GM11168 (cell line): ENCODE measurements around the gene ITPR2.
"Not testable (repeated sequence)": the region's sequence is repeated elsewhere in the genome, so short reads cannot be mapped to it uniquely, and the experiment has no call there.

Source experiments
- in situ Hi-C: fragments of 300-500 bp; cut with MboI; formaldehyde crosslinking; loops from one replicate; pipeline ENCODE4 v1.12.0; 2022; ENCODE audit warnings: low sequenced_read_pairs; ENCODE audit not compliant: unreplicated experiment

Gene ITPR2

GRCh38 chr12:26851031-26851809 is 18.2 kb upstream of the ITPR2 start:
- in situ Hi-C loops, result no loop called here

DNA sequence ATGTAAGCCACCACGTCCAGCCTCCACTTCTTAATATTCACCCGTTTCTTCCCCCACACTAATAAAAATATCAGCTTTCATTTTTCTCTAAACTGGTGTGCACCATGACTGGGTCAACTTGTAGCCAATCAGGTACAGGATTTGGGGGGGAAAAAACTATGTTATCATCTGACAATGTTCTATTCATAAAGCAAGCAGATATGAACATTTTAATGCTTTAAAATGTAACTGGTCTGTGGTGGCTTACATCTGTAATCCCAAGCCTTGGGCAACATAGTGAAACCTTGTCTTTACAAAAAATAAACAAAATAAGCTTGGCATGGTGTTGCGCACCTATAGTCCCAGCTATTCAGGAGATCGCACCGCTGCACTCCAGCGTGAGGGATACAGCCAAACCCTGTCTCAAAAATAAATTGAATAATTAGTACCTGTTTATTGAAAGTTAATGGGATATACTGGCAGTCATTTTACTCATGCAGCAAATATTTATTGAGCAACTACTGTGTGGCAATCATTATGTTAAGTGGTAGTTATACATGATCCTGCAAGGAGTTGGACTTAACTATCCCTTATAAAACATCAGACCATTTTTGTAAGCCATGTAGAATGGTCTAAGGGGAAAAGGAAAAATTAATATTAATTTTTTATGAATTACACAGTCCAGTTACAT is 15.3 kb upstream of the ITPR2 start:
- in situ Hi-C loops, result no loop called here

- in situ Hi-C loops, result no loop called here
Observed at GRCh38 chr12:26847431-26847830, 14.4 kb upstream of the ITPR2 start.

- in situ Hi-C loops, result no loop called here
Observed at GRCh38 chr12:26846416-26846815, 13.4 kb upstream of the ITPR2 start.

DNA sequence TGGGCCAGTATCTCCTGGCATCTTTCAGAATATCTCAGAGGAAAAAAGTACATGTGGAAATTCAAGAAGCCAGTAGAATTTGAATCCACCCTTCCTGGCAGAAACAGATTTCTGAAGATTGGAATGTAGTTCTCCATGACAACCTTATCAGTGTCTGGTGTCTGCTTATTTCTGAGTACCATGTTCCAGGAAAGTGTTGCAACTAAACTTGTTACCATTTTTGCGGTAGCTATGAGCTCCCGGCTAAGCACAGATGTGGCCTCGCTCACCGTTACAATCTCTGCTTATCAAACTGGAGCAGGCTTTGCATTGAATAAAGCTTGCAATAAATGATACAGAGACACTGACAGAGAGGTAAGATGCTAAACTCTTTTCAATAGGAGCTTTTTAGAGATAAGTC is 13.0 kb upstream of the ITPR2 start:
- in situ Hi-C loops, result no loop called here

DNA sequence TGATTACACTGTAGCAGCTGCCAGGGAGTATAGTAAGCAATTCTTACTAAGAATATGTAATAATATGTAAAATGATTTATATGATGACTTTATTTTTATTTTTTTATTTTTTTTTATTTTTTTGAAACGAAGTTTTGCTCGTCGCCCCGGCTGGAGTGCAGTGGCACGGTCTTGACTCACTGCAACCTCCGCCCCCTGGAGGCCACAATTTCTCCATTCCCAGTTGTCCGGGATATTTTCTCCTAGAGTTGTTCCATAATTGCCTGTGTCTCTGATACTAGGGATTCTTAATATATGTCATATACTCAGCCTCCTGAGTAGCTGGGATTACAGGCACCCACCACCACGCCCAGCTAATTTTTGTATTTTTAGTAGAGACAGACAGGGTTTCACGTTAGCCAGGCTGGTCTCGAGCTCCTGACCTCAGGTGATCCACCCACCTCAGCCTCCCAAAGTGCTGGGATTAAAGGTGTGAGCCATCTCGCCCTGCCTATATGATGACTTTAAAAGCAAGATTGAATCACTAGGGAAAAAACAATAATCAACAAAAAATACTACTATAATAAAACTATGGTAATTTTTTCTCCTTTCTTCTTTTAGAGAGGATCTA is 12.2 kb upstream of the ITPR2 start:
- in situ Hi-C loops, result no loop called here

GRCh38 chr12:26843311-26843710 is 10.3 kb upstream of the ITPR2 start:
- in situ Hi-C loops, result no loop called here

DNA sequence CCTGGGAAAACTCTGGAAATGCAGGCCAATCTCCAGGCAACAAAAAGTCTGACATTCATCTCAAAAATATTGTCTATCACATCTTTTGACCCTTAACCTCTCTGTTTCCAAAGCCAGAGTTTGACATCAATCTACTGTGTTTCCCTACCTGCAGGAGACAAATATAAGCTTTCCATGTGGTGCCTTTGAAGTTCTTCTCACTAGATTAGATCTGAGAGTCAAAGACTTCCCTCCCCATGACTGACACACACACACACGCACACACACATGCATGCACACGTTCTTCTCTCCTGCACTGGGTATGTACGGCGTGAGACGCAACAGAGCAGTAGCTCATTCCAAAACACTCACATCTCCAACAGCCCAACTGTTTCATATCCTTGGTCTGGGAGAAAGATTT is 8.1 kb upstream of the ITPR2 start:
- in situ Hi-C loops, result no loop called here

DNA sequence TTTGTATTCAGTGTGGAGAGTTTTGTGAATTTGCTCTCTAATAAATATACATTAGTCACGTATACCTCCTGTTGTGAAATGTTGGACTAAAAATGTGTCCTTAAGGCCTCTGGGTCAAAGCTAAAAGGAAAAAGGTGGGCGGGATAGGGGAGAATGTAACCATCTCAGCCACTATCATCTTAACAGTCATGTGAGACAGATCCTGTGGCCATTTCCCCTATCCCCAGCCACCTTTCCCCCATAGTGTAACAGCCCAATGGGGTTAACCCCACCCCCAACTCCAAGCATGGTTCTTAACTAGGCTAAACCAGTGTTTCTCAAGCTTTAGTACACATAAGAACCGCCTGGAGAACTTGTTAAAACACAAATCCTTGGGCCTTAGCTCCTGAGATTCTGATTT is 6.5 kb upstream of the ITPR2 start:
- in situ Hi-C loops, result no loop called here

DNA sequence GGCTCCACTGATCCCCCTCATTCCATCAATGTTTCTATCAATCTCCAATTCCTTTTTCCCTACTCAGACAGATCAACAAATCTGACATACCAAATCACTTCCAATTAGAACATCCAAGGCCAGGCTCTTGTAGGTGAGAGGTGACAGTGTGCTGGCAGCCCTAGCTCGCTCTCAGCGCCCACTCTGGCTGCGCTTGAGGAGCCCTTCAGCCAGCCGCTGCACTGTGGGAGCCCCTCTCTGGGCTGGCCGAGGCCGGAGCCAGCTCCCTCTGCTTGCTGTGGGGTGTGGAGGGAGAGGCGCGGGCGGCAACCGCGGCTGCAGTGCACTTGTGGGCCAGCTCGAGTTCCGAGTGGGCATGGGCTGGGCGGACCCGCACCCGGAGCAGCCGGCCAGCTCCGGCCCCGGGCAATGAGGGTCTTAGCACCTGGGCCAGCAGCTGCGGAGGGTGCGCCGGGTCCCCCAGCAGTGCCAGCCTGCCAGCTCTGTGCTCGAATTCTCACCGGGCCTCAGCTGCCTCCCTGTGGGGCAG is 6.0 kb upstream of the ITPR2 start:
- in situ Hi-C loops, result no loop called here

DNA sequence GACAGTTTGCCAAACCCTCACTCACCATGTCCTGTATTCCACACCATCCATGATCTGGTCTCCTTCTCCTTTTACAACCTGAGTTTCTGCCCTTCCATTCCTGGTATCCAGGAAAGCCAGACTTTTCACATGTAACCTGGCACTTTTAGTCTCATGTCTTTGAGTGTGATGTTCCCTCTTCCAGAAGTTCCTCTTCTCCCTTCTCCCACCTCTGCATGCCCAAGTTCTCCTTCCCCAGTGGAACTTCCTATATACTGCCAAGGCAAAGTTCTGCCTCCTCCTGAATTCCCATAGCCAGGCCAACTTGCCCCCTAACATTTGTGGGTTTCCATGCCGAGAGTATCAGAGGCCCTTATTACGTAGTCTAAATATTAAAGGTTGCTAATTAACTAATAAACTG is 3.2 kb upstream of the ITPR2 start:
- in situ Hi-C loops, result no loop called here

GRCh38 chr12:26834503-26835060 is 1.6 kb upstream of the ITPR2 start:
- in situ Hi-C loops, result not testable (repeated sequence)

- in situ Hi-C loops, result no loop called here
Observed at GRCh38 chr12:26833743-26834490, 923 bp upstream of the ITPR2 start.

DNA sequence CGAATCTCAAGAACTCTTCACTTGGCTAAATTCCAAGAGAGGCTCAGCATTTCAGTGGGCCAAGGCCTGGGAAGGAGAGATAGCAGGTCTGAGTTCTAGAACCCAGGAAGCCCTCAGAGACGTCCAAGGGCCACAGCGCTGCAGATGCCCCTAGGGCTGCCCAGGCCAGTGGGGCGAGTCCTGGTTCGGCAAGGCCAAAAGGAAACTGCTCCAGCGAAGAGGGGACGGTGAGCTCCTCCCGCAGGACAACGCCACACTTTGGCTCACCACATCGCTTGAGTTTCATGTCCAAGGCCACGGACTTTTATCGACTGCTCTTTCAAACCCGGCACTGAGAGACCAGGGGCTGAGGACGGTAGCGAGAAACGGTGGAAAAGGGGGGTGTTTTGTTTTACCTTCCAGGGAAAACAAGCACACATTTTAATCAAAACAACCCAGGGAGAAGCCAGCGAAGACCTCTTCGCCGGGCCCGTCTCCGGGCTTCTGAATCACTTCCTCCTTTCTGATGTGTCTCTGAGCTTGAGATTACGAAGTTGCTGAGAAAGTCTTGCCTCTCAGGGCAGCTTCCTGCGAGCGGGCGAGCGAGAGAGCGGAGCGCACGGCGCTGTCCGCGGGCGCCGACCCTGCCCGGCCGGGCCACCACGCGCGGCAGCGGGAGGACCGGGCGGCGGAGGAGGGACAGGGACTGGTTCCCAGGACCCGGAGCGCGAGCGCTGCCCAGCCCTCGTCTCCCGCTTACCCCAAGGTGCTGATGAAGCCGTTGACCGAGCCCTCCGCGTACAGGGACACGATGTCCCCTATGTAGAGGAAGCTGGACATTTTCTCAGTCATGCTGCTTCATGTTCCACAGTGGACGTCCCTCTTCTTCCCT is 808 bp downstream of the ITPR2 start:
- in situ Hi-C loops, result no loop called here

- in situ Hi-C loops, result no loop called here
Observed at GRCh38 chr12:26830783-26831551, 2.0 kb downstream of the ITPR2 start.

DNA sequence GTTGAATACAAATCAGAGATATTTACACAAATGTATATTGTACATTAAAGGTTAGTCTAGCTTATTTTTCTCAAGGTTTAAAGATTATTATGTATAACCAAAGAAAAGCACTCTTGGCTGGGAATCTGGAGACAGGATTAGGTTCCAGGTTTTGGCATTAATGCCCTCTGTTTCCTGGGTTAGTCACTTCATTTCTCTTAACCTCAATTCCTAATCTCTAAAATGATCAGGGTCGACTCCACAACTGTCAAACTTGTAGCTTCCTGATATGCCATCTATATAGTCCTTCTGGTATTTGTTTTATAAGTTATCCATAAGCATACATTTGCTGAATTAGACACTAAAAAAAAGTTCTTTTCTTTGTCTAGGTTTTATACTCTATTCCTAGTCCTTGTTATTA is 2.6 kb downstream of the ITPR2 start:
- in situ Hi-C loops, result no loop called here

- in situ Hi-C loops, result no loop called here
Observed at GRCh38 chr12:26828280-26829073, 4.5 kb downstream of the ITPR2 start.

DNA sequence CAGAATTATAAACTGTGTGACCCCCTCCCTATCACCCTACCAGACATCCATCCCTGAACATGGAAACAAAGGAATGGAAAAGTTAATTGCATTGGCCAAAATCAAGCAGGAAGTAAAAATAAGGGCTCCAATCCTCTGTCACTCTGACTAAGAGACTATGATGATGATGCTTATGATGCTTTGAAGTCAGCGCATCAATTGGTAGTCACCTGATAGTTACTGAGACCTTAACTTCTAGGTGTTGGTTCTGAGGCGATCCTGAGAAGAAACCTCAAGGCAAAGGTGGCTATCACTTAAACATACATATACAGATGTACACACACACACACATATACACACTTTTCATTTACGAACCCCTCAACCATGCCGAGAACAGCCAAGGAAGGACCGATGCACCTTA is 6.6 kb downstream of the ITPR2 start:
- in situ Hi-C loops, result no loop called here
